K562 (cell line): ENCODE data around the gene DNM1. TPM values are rescaled to one million over a fixed set of nuclear protein-coding genes. Genes with fewer than 3 reads are reported as not detected.

Experiments used
- CCAR2 ChIP-seq: fragments of 200-400 bp; formaldehyde crosslinking; IDR thresholded peaks from 2 replicates; pipeline ENCODE4 v1.6.1; 2017; ENCODE audit warnings: mild to moderate bottlenecking, low read depth, low read length
- CEBPB ChIP-seq: fragments of 450-650 bp; IDR thresholded peaks from 2 replicates; pipeline ENCODE4 v1.6.1; 2016; ENCODE audit warnings: missing genetic modification characterization, missing compliant biosample characterization
- CHD2 ChIP-seq: IDR thresholded peaks from 2 replicates; pipeline ENCODE4 v1.6.1; 2011; ENCODE audit warnings: low read depth, low read length
- MAZ ChIP-seq, 2 experiments: fragments of 450-650 bp in 1 of 2; sonication (generic) in 1 of 2; formaldehyde crosslinking; IDR thresholded peaks in 1 of 2; conservative IDR thresholded peaks in 1 of 2; 2 replicates each; pipeline versions ENCODE4 v1.4.0 to v1.5.0; 2020; ENCODE audit warnings: mild to moderate bottlenecking in 1 of 2, missing genetic modification reagents in 1 of 2
- PHB ChIP-seq: fragments of 250-450 bp; sonication (Bioruptor Pico); IDR thresholded peaks from 2 replicates; pipeline ENCODE4 v1.5.0; 2021
- PHF21A ChIP-seq: fragments of 450-650 bp; IDR thresholded peaks from 2 replicates; pipeline ENCODE4 v1.6.1; 2017; ENCODE audit warnings: low read depth, borderline replicate concordance
- PTRF ChIP-seq: fragments of 450-650 bp; IDR thresholded peaks from 2 replicates; pipeline ENCODE4 v1.6.1; 2016; ENCODE audit warnings: mild to moderate bottlenecking, missing genetic modification characterization, missing compliant biosample characterization
- SIN3B ChIP-seq: fragments of 450-650 bp; IDR thresholded peaks from 2 replicates; pipeline ENCODE4 v1.6.1; 2017; ENCODE audit warnings: low read depth, mild to moderate bottlenecking, moderate library complexity
- SMARCA5 ChIP-seq: fragments of 450-650 bp; IDR thresholded peaks from 2 replicates; pipeline ENCODE4 v1.6.1; 2016
- TAF7 ChIP-seq: fragments of 450-650 bp; IDR thresholded peaks from 2 replicates; pipeline ENCODE4 v1.6.1; 2016; ENCODE audit warnings: missing genetic modification characterization, missing compliant biosample characterization
- ZNF347 ChIP-seq: fragments of 450-650 bp; formaldehyde crosslinking; IDR thresholded peaks from 2 replicates; pipeline ENCODE4 v1.4.0; 2020; ENCODE audit warnings: low read depth, mild to moderate bottlenecking, moderate library complexity
- polyA plus RNA-seq, 8 experiments: library from polyadenylated mRNA; depleted of rRNA in 4 of 8; stranded (reverse) in 5 of 8; unstranded in 3 of 8; fragments of >200 nt; fragmentation: Nextera tagmentation in 2 of 8; fragmentation: Illumina TruSeq in 1 of 8; extraction: Ambion mirVana in 2 of 8; extraction: Trizol in 1 of 8; gene quantifications; 2 replicates each; pipeline versions ENCODE4 v1.2.1 to v1.2.3, GENCODE V29; 2011 to 2014; ENCODE audit warnings: inconsistent platforms in 1 of 8, missing spikeins in 1 of 8
- total RNA-seq, 7 experiments: library from RNA; depleted of rRNA in 6 of 7; stranded (reverse); fragments of >200 nt in 6 of 7; fragmentation: Illumina TruSeq in 2 of 7; extraction: Trizol in 2 of 7; gene quantifications; 2 replicates each; pipeline versions ENCODE4 v1.2.1 to v1.2.3, GENCODE V29; 2011 to 2021; ENCODE audit warnings: low replicate concordance in 1 of 7
- TF ChIP-seq, protein P1 (sequence below): sonication (generic); formaldehyde crosslinking; IDR thresholded peaks from 2 replicates; pipeline ENCODE4 v1.8.0; 2023; ENCODE audit warnings: mild to moderate bottlenecking, missing genetic modification reagents
- TF ChIP-seq, protein P2 (sequence below), 2 experiments: fragments of 450-650 bp in 1 of 2; IDR thresholded peaks; 2 replicates each; pipeline ENCODE4 v1.6.1; 2011 to 2017; ENCODE audit warnings: low read depth in 2 of 2, antibody characterized with exemption in 1 of 2, borderline replicate concordance in 1 of 2, low read length in 1 of 2, mild to moderate bottlenecking in 1 of 2, mixed read lengths in 1 of 2; ENCODE audit not compliant: control insufficient read depth in 1 of 2
- TF ChIP-seq, protein P3 (sequence below): fragments of 250-450 bp; sonication (Bioruptor Pico); IDR thresholded peaks from 2 replicates; pipeline ENCODE4 v1.6.1; 2021; ENCODE audit warnings: mild to moderate bottlenecking
- TF ChIP-seq, protein P4 (sequence below): fragments of 150-350 bp; conservative IDR thresholded peaks from 2 replicates; pipeline ENCODE4 v1.6.1; 2014; ENCODE audit warnings: low read length
- TF ChIP-seq, protein P5 (sequence below): fragments of 450-650 bp; conservative IDR thresholded peaks from 2 replicates; pipeline ENCODE4 v1.6.1; 2016; ENCODE audit warnings: missing genetic modification characterization, low read depth, mild to moderate bottlenecking, control low read depth, missing compliant biosample characterization

The DNM1 gene
- total and polyA plus RNA-seq, 9 of the 15 experiments (the other 6 are each of a cell fraction or from before 2014, with no cell fraction given) = 0.39 to 23.1 (median 9.1) TPM

DNA sequence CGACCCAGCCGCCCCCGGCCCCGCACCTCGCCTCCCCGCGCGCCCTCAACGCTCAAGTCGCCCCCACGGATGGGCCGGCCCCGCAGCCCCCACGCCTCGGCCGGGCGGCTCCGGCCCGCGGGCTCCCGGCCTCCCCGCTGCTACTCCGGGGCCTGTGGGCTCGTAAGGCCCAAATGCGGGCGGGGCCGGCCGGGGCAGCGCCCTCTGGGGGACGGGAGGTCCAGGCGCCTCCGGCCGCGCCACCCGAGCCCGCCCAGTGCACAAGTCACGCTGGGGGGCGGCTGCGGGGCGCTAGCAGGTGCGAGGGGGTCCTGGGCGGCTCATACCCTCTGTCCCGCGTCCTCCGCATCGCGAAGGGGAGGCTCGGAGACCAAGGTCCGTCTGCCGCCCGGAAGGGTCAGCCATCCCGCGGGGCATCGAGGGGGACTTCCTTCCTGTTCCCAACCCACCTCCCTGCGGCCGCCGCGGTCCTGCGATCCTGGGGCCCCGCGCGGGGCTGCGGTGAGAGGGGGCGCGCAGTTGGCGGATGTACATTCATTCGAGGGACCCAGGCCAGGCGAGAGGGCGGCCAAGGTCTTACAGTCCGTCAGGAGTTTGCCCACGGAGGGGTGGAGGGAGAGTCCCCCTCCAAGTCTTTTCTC lies 11.7 kb upstream of the DNM1 start, which contains the start of gene CIZ1 (continued):
- TF ChIP-seq MAZ (CRISPR knock-in tag; conservative IDR thresholded peaks at IDR 0.05 in 1 of 2, IDR thresholded peaks at IDR 0.05 in 1 of 2) = peak; percentile 96 to 100
- TF ChIP-seq SIN3B = no peak
- TF ChIP-seq, protein P1, sequence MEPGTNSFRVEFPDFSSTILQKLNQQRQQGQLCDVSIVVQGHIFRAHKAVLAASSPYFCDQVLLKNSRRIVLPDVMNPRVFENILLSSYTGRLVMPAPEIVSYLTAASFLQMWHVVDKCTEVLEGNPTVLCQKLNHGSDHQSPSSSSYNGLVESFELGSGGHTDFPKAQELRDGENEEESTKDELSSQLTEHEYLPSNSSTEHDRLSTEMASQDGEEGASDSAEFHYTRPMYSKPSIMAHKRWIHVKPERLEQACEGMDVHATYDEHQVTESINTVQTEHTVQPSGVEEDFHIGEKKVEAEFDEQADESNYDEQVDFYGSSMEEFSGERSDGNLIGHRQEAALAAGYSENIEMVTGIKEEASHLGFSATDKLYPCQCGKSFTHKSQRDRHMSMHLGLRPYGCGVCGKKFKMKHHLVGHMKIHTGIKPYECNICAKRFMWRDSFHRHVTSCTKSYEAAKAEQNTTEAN = no peak
- no peak for TF ChIP-seq PTRF (tag)
- TF ChIP-seq, protein P2, sequence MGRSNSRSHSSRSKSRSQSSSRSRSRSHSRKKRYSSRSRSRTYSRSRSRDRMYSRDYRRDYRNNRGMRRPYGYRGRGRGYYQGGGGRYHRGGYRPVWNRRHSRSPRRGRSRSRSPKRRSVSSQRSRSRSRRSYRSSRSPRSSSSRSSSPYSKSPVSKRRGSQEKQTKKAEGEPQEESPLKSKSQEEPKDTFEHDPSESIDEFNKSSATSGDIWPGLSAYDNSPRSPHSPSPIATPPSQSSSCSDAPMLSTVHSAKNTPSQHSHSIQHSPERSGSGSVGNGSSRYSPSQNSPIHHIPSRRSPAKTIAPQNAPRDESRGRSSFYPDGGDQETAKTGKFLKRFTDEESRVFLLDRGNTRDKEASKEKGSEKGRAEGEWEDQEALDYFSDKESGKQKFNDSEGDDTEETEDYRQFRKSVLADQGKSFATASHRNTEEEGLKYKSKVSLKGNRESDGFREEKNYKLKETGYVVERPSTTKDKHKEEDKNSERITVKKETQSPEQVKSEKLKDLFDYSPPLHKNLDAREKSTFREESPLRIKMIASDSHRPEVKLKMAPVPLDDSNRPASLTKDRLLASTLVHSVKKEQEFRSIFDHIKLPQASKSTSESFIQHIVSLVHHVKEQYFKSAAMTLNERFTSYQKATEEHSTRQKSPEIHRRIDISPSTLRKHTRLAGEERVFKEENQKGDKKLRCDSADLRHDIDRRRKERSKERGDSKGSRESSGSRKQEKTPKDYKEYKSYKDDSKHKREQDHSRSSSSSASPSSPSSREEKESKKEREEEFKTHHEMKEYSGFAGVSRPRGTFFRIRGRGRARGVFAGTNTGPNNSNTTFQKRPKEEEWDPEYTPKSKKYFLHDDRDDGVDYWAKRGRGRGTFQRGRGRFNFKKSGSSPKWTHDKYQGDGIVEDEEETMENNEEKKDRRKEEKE (IDR thresholded peaks at IDR 0.05; ENCODE audit: borderline replicate concordance in 1 of 2, control insufficient read depth in 1 of 2, low read depth in 2 of 2, low read length in 1 of 2) = peak in 1 of 2 experiments; percentile 69; a peak in 1 of 4 replicates
- TF ChIP-seq TAF7 = peak; percentile 81
- TF ChIP-seq, protein P3, sequence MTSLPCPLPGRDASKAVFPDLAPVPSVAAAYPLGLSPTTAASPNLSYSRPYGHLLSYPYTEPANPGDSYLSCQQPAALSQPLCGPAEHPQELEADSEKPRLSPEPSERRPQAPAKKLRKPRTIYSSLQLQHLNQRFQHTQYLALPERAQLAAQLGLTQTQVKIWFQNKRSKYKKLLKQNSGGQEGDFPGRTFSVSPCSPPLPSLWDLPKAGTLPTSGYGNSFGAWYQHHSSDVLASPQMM (CRISPR knock-in tag) = no peak
- TF ChIP-seq ZNF347 = no peak
- TF ChIP-seq, protein P4, sequence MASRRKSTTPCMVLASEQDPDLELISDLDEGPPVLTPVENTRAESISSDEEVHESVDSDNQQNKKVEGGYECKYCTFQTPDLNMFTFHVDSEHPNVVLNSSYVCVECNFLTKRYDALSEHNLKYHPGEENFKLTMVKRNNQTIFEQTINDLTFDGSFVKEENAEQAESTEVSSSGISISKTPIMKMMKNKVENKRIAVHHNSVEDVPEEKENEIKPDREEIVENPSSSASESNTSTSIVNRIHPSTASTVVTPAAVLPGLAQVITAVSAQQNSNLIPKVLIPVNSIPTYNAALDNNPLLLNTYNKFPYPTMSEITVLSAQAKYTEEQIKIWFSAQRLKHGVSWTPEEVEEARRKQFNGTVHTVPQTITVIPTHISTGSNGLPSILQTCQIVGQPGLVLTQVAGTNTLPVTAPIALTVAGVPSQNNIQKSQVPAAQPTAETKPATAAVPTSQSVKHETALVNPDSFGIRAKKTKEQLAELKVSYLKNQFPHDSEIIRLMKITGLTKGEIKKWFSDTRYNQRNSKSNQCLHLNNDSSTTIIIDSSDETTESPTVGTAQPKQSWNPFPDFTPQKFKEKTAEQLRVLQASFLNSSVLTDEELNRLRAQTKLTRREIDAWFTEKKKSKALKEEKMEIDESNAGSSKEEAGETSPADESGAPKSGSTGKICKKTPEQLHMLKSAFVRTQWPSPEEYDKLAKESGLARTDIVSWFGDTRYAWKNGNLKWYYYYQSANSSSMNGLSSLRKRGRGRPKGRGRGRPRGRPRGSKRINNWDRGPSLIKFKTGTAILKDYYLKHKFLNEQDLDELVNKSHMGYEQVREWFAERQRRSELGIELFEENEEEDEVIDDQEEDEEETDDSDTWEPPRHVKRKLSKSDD = no peak
- no peak for TF ChIP-seq CCAR2
- peak; percentile 96 for TF ChIP-seq PHB (CRISPR knock-in tag)
- no peak for TF ChIP-seq CHD2
- TF ChIP-seq SMARCA5 = no peak
- TF ChIP-seq CEBPB (tag) = no peak
- no peak for TF ChIP-seq PHF21A
- TF ChIP-seq, protein P5, sequence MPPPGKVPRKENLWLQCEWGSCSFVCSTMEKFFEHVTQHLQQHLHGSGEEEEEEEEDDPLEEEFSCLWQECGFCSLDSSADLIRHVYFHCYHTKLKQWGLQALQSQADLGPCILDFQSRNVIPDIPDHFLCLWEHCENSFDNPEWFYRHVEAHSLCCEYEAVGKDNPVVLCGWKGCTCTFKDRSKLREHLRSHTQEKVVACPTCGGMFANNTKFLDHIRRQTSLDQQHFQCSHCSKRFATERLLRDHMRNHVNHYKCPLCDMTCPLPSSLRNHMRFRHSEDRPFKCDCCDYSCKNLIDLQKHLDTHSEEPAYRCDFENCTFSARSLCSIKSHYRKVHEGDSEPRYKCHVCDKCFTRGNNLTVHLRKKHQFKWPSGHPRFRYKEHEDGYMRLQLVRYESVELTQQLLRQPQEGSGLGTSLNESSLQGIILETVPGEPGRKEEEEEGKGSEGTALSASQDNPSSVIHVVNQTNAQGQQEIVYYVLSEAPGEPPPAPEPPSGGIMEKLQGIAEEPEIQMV (tag) = 0 out of 2 replicates have a peak, but pooled peaks have one; percentile 2
